Heart left ventricle (tissue), 16 donors: ENCODE measurements around the gene SIDT2. TPM values are rescaled to one million over a fixed set of nuclear protein-coding genes. Genes with fewer than 3 reads are reported as not detected.

ENCODE experiments used
- ATAC-seq, 4 donors: fragments of 200-7000 bp; cut with Tn5 transposase; one replicate each; pipeline ENCODE4 v1.9.1; 2020 to 2022; ENCODE audit warnings: moderate library complexity in 4 of 4, mild to moderate bottlenecking in 3 of 4, moderate number of reproducible peaks in 1 of 4
- DNase-seq, 5 donors: peaks; one replicate each; pipeline ENCODE4 v3.0.0-alpha.2; 2020
- H3K27ac ChIP-seq, 12 donors: fragments of 200-600 bp; sonication (generic) in 4 of 12; one replicate each; pipeline versions ENCODE4 v1.5.0 to v1.8.0; 2016 to 2022; ENCODE audit warnings: mild to moderate bottlenecking in 2 of 12
- H3K27me3 ChIP-seq, 9 donors: fragments of 200-600 bp; sonication (generic) in 2 of 9; one replicate each; pipeline versions ENCODE4 v1.5.1 to v1.8.0; 2016 to 2022; ENCODE audit warnings: mild to moderate bottlenecking in 3 of 9
- H3K36me3 ChIP-seq, 9 donors: fragments of 200-600 bp; sonication (generic) in 2 of 9; one replicate each; pipeline versions ENCODE4 v1.5.0 to v1.8.0; 2018 to 2022; ENCODE audit warnings: mild to moderate bottlenecking in 2 of 9
- H3K4me1 ChIP-seq, 12 donors: fragments of 200-600 bp; sonication (generic) in 4 of 12; one replicate each; pipeline versions ENCODE4 v1.5.0 to v1.8.0; 2016 to 2022; ENCODE audit warnings: mild to moderate bottlenecking in 3 of 12
- H3K4me3 ChIP-seq, 12 donors: fragments of 200-600 bp; sonication (generic) in 4 of 12; one replicate each; pipeline versions ENCODE4 v1.5.0 to v1.8.0; 2017 to 2022; ENCODE audit warnings: mild to moderate bottlenecking in 9 of 12, moderate library complexity in 4 of 12
- H3K9me3 ChIP-seq, 12 donors: fragments of 200-600 bp; sonication (generic) in 4 of 12; one replicate each; pipeline versions ENCODE4 v1.5.0 to v1.8.0; 2016 to 2022; ENCODE audit warnings: mild to moderate bottlenecking in 1 of 12
- CTCF ChIP-seq, 12 donors: fragments of 200-600 bp; sonication (generic) in 4 of 12; IDR thresholded peaks; one replicate each; pipeline versions ENCODE4 v1.5.0 to v1.8.0; 2018 to 2022; ENCODE audit warnings: antibody characterized with exemption in 12 of 12, mild to moderate bottlenecking in 5 of 12
- POLR2A ChIP-seq, 2 donors: fragments of 450-650 bp; IDR thresholded peaks; one replicate each; pipeline ENCODE4 v1.6.1; 2017; ENCODE audit warnings: antibody characterized with exemption in 2 of 2, mild to moderate bottlenecking in 2 of 2, moderate library complexity in 2 of 2
- WGBS, 4 donors: extraction: QIAGEN DNeasy Blood & Tissue Kit in 2 of 4; methylation state at CpG; one replicate each; pipeline versions ENCODE4 v1.1.5 to v1.1.7; 2013 to 2018; 5-methylcytosine and 5-hydroxymethylcytosine counted together
- intact Hi-C, 10 donors: fragments of 100-400 bp; cut with DNase I; formaldehyde crosslinking; loops; one replicate each; pipeline versions ENCODE4 v1.11.1 to v1.14.2; 2022
- polyA plus RNA-seq, 2 donors: library from polyadenylated mRNA; stranded (reverse); fragments of 200-250 nt; gene quantifications; one replicate each; pipeline ENCODE4 v1.2.3, GENCODE V29; 2013
- total RNA-seq, 9 donors: library from RNA; depleted of rRNA in 2 of 9; stranded (reverse); fragments of >200 nt in 2 of 9; fragmentation: NEBNext Ultra II Directional in 3 of 9; extraction: Animal tissue kit (Norgen Biotek cat#: 25700) in 3 of 9; gene quantifications; one replicate each; pipeline versions ENCODE4 v1.1.0 to v1.2.4, GENCODE V29; 2016 to 2023
- donor health status: ischemic (EF 13 %, LVEDD 7.1; RV severe dilation, severe dysfunction).
- donor health status: healthy with polysubstance abuse.
- donor health status: DM: no; HTN: yes; CAD: no.
- donor health status: DM: no; HTN: no; CAD: no.
- donor health status: ischemic (EF 25% LVEDD 6.9; RV normal size, moderate dysfunction).
- donor health status: ischemic (EF 25% LVEDD 5.7; RV mildly dilated, moderate dysfunction).
- donor health status: healthy.
- donor health status: DM: yes; HTN: yes; CAD: no.
- donor health status: ischemic (EF 35%, LVEDD 5.7; RV mildly dilated, moderate dysfunction).
- donor health status: nonischemic (EF 11% LVEDD 7.7; RV severe dilation, severe dysfunction).
- donor health status: DM: yes; HTN: yes; CAD: no.
- donor health status: PGD.
- donor health status: ischemic (EF 29% LVEDD 5.4; RV normal size, mild dysfunction).
- donor health status: nonischemic (EF 23%, LVEDD 6.1; RV moderate dilation, normal function).

SIDT2 gene
- total and polyA plus RNA-seq, 11 donors: 13.9 to 45.5 (median 19.3) TPM

DNA sequence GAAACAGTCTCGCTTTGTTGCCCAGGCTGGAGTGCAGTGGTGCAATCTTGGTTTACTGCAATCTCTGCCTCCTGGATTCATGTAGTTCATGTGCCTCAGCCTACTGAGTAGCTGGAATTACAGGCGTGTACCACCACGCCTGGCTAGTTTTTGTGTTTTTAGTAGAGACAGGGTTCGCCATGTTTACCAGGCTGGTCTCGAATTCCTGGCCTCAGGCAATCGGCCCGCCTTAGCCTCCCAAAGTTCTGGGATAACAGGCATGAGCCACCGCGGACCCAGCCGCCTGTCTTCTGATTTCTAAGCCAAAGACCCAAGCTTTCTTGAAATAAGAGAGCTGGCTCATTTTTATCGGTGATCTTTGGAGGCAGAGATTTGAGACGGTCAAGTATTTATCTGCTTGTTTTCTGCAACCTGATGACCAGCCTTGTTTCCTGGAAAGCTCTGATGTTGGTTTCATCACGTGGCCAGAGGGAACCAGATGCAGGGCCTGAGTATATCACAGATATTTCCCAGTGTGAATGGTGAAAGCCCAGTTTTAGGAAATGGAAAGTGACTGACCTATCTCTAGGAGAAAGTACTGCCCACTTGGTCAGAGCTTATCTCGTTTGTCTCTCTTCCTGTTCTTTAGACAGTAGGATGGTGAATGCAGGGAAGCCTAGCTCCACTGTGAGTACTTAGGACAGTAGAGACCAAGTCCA, 5.7 kb upstream of the SIDT2 start:
- H3K4me1 ChIP-seq: peaks cover 0 to 39% (median 24%) of the 10 kb centered on the region in 12 donors
- H3K4me3 ChIP-seq: no peak overlapping the region
- intact Hi-C loops: no loop called here
- WGBS, 4 donors: 56 to 63% (median 60%) methylated on average over 14 of the region's 14 CpGs
- peak overlapping the region in 10 of 12 donors; percentile 11 to 86 (median 48) for H3K27ac ChIP-seq
- H3K9me3 ChIP-seq: no peaks in the 10 kb centered on the region
- peak; percentile 10 to 43 (median 34) for ATAC-seq
- H3K36me3 ChIP-seq: peaks cover 0 to 40% (median 34%) of the 10 kb centered on the region in 9 donors
- no peak for DNase-seq
- no peak for TF ChIP-seq CTCF (IDR thresholded peaks at IDR 0.05)
- no peak for TF ChIP-seq POLR2A (IDR thresholded peaks at IDR 0.05)
- no peaks in the 10 kb centered on the region for H3K27me3 ChIP-seq

GRCh38 chr11:117175104-117175503, 3.4 kb upstream of the SIDT2 start:
- intact Hi-C loops: loop anchor here in 3 of 10 donors (5.0 kb wide), 2 partner anchors 33 to 47 kb away; partner anchors contain the start of gene PAFAH1B2 (in 2 of the 3)
- ATAC-seq: no peak
- H3K4me3 ChIP-seq: no peak overlapping the region
- peak overlapping the region in 1 of 12 donors; percentile 32 for H3K27ac ChIP-seq
- H3K4me1 ChIP-seq: peaks cover 0 to 53% (median 36%) of the 10 kb centered on the region in 12 donors
- 58 to 69% (median 66%) methylated on average over 7 of the region's 7 CpGs for WGBS, 4 donors
- H3K9me3 ChIP-seq: no peaks in the 10 kb centered on the region
- DNase-seq: no peak
- TF ChIP-seq CTCF (IDR thresholded peaks at IDR 0.05) (no peak), POLR2A (IDR thresholded peaks at IDR 0.05) (no peak)
- peaks cover 0 to 19% (median 12%) of the 10 kb centered on the region in 9 donors for H3K36me3 ChIP-seq
- no peaks in the 10 kb centered on the region for H3K27me3 ChIP-seq

DNA sequence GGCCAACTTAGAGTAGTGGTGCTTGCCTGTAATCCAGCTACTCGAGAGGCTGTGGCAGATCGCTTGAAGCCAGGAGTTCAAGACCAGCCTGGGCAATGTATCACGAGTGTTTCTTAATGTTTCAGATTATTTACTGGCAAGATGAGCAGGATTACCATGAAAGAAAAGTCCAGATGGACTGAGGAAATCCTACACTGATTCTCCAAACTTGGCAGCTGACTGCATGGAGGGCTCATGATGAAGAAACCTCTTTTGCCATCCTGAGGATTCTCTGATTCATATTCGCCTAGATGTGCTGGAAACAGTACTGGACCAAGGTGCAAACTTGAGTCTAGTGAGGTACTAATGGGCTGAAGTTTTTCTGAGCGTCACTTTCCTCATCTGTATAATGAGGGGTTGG, 2.8 kb upstream of the SIDT2 start:
- DNase-seq: no peak
- H3K27me3 ChIP-seq: no peaks in the 10 kb centered on the region
- TF ChIP-seq POLR2A (IDR thresholded peaks at IDR 0.05) (no peak), CTCF (IDR thresholded peaks at IDR 0.05) (no peak)
- intact Hi-C loops: loop anchor here in 3 of 10 donors (5.0 kb wide), 2 partner anchors 33 to 47 kb away; partner anchors contain the start of gene PAFAH1B2 (in 2 of the 3)
- no peak for ATAC-seq
- 79 to 92% (median 88%) methylated on average over 5 of the region's 5 CpGs for WGBS, 4 donors
- H3K4me1 ChIP-seq: peaks cover 0 to 58% (median 43%) of the 10 kb centered on the region in 12 donors
- H3K9me3 ChIP-seq: no peaks in the 10 kb centered on the region
- peak overlapping the region in 1 of 12 donors; percentile 12 for H3K27ac ChIP-seq
- H3K36me3 ChIP-seq: peaks cover 0 to 12% (median 6%) of the 10 kb centered on the region in 9 donors
- no peak overlapping the region for H3K4me3 ChIP-seq

- H3K9me3 ChIP-seq: no peaks in the 10 kb centered on the region
- peaks cover 0 to 8% (median 2%) of the 10 kb centered on the region in 9 donors for H3K36me3 ChIP-seq
- intact Hi-C loops: loop anchor here in 3 of 10 donors (5.0 kb wide), 2 partner anchors 34 to 46 kb away; partner anchors contain the start of gene PAFAH1B2 (in 2 of the 3)
- DNase-seq (no peak), ATAC-seq (no peak)
- 63 to 90% (median 77%) methylated on average over 1 of the region's 1 CpG for WGBS, 4 donors
- H3K27me3 ChIP-seq: no peaks in the 10 kb centered on the region
- peaks cover 0 to 58% (median 47%) of the 10 kb centered on the region in 12 donors for H3K4me1 ChIP-seq
- H3K4me3 ChIP-seq: no peak overlapping the region
- TF ChIP-seq CTCF (IDR thresholded peaks at IDR 0.05) (no peak), POLR2A (IDR thresholded peaks at IDR 0.05) (no peak)
- H3K27ac ChIP-seq: peak overlapping the region in 1 of 12 donors; percentile 12
Measured at GRCh38 chr11:117176186-117176585, 2.4 kb upstream of the SIDT2 start.
